Stimulated activated CD8-positive, alpha-beta memory T cell treated with anti-CD3 and anti-CD28 coated beads, Interleukin-4, amount 100 ng/mL, for 4 hours (primary cell): Measurements from ENCODE around the gene GMCL2.

Experiments
- DNase-seq, 2 donors: peaks; one replicate each; pipeline ENCODE4 v3.0.0-alpha.2; 2020; ENCODE audit warnings: low read depth in 2 of 2, low spot score in 1 of 2

Gene GMCL2

DNA sequence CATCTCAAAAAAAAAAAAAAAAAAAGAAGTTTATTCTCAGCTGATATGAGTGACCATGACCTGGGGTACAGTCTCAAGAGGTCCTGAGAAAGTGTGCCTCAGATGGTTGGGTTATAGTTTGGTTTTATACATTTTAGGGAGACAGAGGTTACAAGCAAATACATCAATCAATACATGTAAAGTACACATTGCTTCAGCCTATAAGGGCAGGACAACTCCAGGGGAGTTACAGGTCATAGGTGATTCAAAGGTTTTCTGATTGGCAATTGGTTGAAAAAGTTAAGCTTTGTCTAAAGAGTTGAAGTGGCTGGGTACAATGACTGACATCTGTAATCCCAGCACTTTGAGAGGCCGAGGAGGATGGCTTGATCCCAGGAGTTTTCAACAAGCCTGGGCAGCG lies 2.3 kb upstream of the GMCL2 start:
- no peak for DNase-seq

DNA sequence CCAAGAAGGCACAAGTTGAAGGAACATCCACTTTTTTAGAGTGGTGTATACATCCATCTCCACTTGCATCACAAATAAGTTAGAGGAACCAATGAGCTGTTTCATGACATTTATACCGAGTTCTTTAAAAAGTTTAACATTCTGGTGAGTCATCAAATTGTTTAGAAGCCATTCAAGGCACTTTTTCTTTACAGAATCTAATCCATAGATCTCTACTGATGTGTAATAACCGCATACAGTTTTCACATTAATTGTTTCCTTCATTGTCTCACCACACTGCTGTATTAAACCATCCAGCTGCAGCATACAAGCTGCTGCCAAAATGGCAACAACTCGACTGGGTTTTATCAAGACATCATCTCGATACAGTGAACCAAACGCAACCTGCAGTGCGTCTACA lies 744 bp downstream of the GMCL2 start:
- DNase-seq = no peak

GRCh38 chr5:178182158-178182876 lies 4.9 kb downstream of the GMCL2 start:
- no peak for DNase-seq

DNA sequence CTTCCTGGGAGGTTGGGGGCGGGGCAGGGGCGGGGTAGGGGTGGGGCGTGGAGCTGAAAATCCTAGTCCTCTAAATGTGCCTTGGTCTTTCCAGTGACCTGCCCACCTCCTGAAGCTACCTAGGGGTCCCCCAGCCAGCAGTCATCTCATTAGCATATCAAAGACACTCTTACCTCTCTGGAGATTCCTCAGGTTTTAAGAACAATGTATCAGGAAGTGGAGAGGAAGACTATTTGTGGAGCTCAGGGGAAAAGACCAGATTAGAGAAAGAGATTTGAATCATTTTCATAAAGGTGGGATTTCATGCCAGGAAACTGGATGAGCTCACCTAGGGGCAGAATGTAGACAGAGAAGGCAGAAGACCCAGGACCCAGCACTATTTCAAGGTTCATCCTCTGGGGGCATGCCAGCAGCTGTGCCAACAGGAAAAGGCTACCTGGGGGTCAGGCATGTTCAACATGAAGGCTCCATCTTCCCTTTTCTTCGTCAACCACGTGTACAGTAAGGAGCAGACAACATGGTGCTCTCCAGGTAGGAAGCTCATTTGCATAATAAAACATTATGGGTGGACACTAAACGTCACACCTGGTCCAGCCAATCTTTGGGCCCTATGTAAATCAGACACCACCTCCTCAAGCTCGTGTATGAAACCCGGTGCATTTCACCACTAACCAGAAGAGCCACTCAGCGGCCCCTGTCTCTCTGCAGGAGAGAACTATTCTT lies 6.9 kb downstream of the GMCL2 start:
- DNase-seq = no peak

DNA sequence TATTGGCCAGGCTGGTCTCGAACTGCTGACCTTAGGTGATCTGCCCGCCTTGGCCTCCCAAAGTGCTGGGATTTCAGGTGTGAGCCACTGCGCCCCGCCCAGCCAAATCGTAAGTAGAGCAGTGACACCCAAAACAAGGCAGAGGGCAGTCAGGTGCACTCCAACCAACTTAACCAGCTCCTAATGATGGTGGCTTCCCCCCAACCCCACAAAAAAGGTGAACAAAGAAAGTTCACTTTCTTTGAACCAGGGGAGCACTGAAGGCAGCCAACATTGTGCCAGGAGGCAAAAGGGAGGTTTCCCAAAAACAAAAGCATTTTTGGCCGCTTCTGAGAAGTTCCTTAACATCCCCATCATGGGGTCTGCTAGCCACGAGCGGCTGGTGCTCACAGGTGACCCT lies 9.6 kb downstream of the GMCL2 start:
- DNase-seq = no peak

DNA sequence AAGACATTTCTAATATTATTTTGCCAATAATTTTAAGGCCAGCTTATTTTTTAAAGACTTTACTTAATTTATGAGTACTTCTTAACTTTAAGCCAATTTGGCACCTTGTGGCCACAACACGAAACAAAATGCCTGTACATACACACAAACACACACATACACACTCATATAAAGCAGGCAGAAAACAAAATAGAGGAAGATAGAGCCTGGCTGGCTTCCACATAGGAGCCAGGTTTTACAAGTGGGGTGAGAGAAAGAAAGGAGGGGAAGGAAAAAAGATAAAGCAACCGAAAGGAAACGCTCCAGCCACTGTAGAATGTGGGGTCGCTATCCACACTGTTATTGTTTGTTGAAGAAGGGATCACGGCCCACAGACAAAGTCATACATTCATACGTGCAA lies 10.4 kb downstream of the GMCL2 start:
- DNase-seq = no peak

DNA sequence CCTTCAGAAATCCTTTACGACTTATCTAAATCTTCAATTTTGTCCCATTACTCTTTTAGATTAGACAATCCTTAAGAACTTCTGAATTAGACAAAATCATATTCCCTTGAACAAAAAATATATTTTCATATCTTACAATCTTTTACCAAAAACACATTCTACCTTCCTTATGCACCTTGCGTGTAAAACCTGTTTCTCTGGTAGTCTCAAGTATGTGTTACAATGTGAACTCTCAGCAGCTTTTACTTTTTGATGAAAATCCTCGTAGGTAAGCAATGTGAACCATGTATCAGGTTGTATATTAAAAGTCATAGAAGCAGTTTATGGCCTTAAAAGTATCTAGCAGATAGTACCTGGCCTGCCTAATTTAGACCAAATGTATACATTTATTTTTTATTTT lies 12.7 kb downstream of the GMCL2 start:
- DNase-seq = no peak

- DNase-seq = no peak
Observed at GRCh38 chr5:178170455-178170854, 16.7 kb downstream of the GMCL2 start.

GRCh38 chr5:178165581-178165980 lies 21.6 kb downstream of the GMCL2 start:
- no peak for DNase-seq

DNA sequence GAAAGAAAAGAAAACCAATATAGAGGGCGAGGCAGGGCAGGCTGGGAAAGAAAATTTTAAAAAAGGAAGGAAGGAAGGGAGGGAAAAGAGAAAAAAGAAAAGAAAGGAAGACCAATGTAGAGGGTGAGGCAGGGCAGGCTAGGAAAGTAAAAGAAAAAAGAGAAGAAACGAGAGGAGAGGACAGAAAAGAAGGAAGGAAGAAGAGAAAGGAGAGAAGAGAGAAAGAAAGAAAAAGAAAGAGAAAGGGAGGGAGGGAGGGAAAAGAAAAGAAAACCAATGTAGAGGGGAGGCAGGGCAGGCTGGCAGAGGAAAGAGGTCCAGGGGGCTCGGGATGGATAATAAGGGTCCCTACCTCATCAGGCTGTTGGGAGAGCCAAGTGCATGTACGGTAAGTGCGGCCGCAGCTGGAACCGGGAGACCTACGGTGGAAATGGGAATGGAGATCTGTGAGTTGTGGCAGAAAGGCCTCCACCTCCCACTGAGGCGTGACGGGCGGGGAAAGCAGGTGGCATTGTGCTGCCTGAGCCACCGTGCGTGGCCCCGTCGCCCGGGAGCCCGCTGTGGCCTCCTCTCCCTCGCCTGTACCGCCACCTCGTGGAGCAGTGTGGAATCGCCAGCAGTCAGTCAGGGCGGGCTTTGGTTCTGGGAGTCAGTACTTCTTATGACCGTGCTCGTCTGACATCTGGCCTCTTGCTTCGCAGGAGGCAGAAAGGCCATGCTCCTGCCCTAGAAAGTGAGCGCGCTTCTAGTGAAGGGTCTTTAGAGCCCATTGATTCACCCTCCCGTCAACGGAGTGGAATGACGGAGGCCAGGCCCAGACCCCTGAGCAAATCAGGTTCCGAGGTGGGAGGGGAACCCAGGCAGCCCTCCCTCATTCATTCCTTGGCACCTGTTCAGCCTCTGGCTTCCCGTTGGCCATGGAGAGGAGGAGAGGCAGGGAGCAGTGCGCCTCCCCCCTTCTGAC lies 23.1 kb downstream of the GMCL2 start:
- DNase-seq = peak; percentile 74 to 95

- DNase-seq = no peak
Observed at GRCh38 chr5:178162481-178162880, 24.7 kb downstream of the GMCL2 start.

DNA sequence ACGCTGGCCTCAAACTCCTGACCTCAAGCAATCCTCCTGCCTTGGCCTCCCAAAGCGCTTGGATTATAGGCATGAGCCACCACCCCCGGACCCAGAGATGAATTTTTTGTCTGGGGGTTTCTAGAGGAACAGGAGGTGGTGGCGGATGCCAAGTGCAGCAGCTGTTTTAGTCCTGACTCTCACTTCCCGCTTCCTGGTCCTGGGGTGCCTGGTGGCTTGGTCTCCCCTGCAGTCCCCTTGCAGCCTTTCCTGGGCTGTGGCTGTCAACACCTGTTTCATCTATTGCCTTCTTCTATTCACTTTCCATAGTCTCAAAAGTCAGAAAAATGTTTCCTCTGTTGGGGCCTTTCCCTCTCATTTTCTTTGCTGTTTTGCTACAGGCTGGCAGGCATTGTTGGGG lies 27.0 kb downstream of the GMCL2 start:
- DNase-seq = no peak

DNA sequence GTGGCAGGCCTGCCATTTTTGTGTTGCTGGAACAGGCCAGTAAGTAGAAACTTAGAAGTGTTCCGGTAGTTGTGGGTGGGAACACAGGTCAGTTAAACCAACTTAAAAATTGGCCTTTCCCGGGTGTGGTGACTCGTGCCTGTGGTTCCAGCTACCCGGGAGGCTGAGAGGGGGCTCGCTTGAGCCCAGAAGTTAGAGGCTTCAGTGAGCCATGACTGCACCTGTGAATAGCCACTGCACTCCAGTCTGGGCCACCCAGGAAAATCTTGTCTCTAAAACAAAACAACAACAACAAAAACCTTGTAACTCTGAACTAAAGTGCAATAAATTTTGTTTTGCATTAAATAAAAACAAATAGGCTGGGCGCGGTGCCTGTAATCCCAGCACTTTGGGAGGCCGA lies 32.1 kb downstream of the GMCL2 start:
- DNase-seq = no peak

DNA sequence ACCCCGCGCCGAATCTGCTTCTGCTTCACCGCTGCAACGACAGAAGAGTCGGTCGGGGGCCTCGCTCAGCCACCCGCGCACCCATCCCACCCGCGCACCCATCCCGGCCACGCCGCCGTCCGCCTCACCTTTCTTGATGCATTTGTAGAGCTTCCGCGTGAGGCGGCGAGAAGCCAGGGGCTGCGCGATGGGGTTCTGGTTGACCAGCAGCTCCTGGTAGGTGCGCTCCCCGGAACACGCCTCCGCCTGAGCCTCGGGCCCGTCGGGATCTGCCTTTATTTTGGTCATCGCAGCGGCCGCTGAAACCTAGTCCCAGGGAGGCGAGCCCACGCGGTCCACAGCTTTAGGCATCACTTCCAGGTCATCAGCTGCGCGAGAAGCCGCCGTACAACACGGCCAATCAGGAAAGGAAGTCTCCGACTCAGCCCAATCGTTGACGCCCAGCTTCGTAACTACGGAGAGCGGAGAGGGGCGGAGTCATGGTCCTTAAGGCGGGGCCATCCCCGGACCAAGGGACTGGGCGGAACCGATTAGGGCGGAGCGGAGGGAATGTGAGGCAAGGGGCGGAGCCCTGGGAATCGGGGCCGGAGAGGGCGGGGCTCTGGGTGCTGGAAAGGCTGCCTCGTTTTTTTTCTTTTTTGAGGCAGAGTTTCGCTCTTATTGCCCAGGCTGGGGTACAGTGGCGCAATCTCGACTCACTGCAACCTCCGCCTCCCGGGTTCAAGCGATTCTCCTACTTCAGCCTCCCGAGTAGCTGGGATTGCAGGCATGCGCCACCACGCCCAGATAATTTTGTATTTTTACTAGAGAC lies 33.4 kb downstream of the GMCL2 start, which contains the start of gene NHP2:
Gene NHP2 (minus strand): TSS at position 356 of the 811 bp plus-strand sequence. CDS start 68 bp downstream, at position 288.
- DNase-seq = peak; percentile 95 to 96

DNA sequence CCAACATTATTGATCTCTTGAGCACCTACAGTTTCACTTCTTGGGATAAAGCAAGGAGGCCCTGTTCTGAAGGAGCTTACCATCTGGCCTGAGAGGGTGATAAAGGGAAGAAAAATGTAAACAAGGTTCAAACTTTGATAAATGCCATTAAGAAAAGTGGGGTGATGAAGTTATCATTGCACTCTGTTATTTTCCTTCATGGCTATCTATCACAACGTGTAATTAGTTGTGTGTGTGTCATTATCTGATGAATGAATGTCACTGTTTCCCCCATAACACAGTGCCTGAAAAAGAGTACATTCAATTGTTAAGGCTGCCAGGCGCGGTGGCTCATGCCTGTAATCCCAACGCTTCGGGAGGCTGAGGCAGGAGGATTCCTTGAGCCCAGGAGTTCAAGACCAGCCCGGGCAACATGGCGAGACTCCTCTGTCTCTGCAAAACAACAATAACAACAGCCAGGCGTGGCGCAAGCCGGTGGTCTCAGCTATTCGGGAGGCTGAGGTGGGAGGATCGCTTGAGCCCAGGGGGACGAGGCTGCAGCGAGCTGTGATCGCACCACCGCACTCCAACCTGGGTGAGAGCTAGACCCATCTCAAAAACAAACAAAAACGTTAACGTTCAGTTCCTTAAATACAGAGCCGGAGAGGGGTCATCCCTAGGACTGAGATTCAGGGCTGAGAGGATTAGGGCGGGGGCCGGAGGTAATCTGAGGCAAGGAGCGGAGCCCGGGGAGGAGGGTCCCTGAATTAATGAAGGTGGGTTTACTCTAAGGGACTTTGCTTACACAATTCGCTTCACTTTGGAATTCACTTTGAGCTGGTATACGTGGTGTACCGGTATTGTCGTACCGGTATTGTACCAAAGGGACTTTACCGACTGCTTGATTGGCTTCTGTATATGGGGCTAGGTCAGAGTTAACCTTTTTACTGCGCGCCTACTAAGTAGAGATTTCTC lies 34.4 kb downstream of the GMCL2 start:
- DNase-seq = no peak

- no peak for DNase-seq
Observed at GRCh38 chr5:178150977-178151734, 36.0 kb downstream of the GMCL2 start.

GRCh38 chr5:178149199-178149932 lies 37.8 kb downstream of the GMCL2 start:
- DNase-seq = no peak

- DNase-seq = no peak
Observed at GRCh38 chr5:178147406-178147805, 39.8 kb downstream of the GMCL2 start.
